Endothelial cell of umbilical vein (primary cell): ENCODE measurements around the gene RAB24. TPM values are rescaled to one million over a fixed set of nuclear protein-coding genes. Genes with fewer than 3 reads are reported as not detected.
A peak's percentile ranks its signal among the peaks of the same experiment; 100 is the strongest.

ENCODE experiments used
- BruUV-seq: library from RNA; stranded (reverse); fragments of 400-500 nt; replicated peaks from 2 replicates; lab custom pipeline; 2021; lab: Mats Ljungman, UMichigan
- CTCF ChIA-PET: fragments of 300-600, 350-600 bp; sonication (Branson Sonifier 250); formaldehyde crosslinking; loops from one replicate; lab custom pipeline; 2021; ENCODE audit warnings: antibody characterized with exemption, inconsistent platforms; lab: Charles Lee
- POLR2A ChIA-PET: fragments of 300-600, 350-600 bp; sonication (Branson Sonifier 250); formaldehyde crosslinking; loops from one replicate; lab custom pipeline; 2021; ENCODE audit warnings: antibody characterized with exemption, inconsistent platforms; lab: Charles Lee
- DNase-seq: peaks from one replicate; pipeline ENCODE4 v3.0.0-alpha.2; 2011; ENCODE audit warnings: low read depth, low spot score
- FAIRE-seq: peaks from 2 replicates; lab custom pipeline; 2011; peaks lifted over from hg19 to GRCh38; lab: Jason Lieb, UNC
- H2AFZ ChIP-seq: 2 replicates; pipeline ENCODE4 v1.6.0; 2012; ENCODE audit warnings: low read depth, low read length, control low read depth, inconsistent platforms
- H3K27ac ChIP-seq: 2 replicates; pipeline ENCODE4 v1.5.1; 2011; ENCODE audit warnings: low read depth, mild to moderate bottlenecking, control low read depth, low read length, moderate library complexity; ENCODE audit not compliant: insufficient read depth
- H3K27me3 ChIP-seq, 2 experiments: 2 replicates each; pipeline versions ENCODE4 v1.6.0 to v1.6.1; 2011; ENCODE audit warnings: low read length in 2 of 2, mixed read lengths in 1 of 2; ENCODE audit not compliant: control insufficient read depth in 2 of 2, insufficient read depth in 2 of 2
- H3K36me3 ChIP-seq, 2 experiments: 2 replicates in 1 of 2; 3 replicates in 1 of 2; pipeline ENCODE4 v1.5.1; 2011; ENCODE audit warnings: low read length in 2 of 2, mild to moderate bottlenecking in 1 of 2, moderate library complexity in 1 of 2; ENCODE audit not compliant: control insufficient read depth in 2 of 2, insufficient read depth in 2 of 2; ENCODE audit errors: extremely low read depth in 1 of 2
- H3K4me1 ChIP-seq: 3 replicates; pipeline ENCODE4 v1.5.1; 2011; ENCODE audit warnings: mild to moderate bottlenecking, low read length; ENCODE audit not compliant: control insufficient read depth, insufficient read depth; ENCODE audit errors: extremely low read depth
- H3K4me2 ChIP-seq: 2 replicates; pipeline ENCODE4 v1.6.1; 2011; ENCODE audit warnings: low read length, control low read depth, mixed read lengths; ENCODE audit not compliant: insufficient read depth
- H3K4me3 ChIP-seq, 3 experiments: fragments of 200-600 bp in 1 of 3; sonication (generic), shearing (Covaris generic) in 1 of 3; replicated peaks in 1 of 3; 2 replicates each; pipeline ENCODE4 v1.5.1; 2011 to 2016; ENCODE audit warnings: control low read depth in 3 of 3, low read length in 3 of 3, mild to moderate bottlenecking in 2 of 3, inconsistent platforms in 1 of 3, low read depth in 1 of 3, moderate library complexity in 1 of 3; ENCODE audit not compliant: insufficient read depth in 1 of 3
- H3K79me2 ChIP-seq: 2 replicates; pipeline ENCODE4 v1.6.0; 2012; ENCODE audit warnings: low read length, inconsistent platforms; ENCODE audit not compliant: control insufficient read depth, insufficient read depth
- H3K9ac ChIP-seq: replicated peaks from 2 replicates; pipeline ENCODE3; 2011; ENCODE audit warnings: low read length, control low read depth; ENCODE audit not compliant: insufficient read depth; ENCODE audit errors: extremely low read depth
- H3K9me1 ChIP-seq: replicated peaks from 3 replicates; pipeline ENCODE4 v1.6.0; 2011; ENCODE audit warnings: mild to moderate bottlenecking, low read length; ENCODE audit not compliant: control insufficient read depth, insufficient read depth; ENCODE audit errors: extremely low read depth
- H3K9me3 ChIP-seq: replicated peaks from 2 replicates; pipeline ENCODE4 v1.5.1; 2012; ENCODE audit warnings: low read length, inconsistent platforms; ENCODE audit not compliant: control insufficient read depth, insufficient read depth
- H4K20me1 ChIP-seq: replicated peaks from 2 replicates; pipeline ENCODE3; 2011; ENCODE audit warnings: mild to moderate bottlenecking, low read length; ENCODE audit not compliant: control insufficient read depth, insufficient read depth; ENCODE audit errors: extremely low read depth
- CTCF ChIP-seq, 2 donors: IDR thresholded peaks; 1 replicate in 1 of 2; 2 replicates in 1 of 2; pipeline ENCODE4 v1.5.1; 2011; ENCODE audit warnings: low read length in 2 of 2, mild to moderate bottlenecking in 2 of 2, moderate library complexity in 2 of 2, control low read depth in 1 of 2, inconsistent platforms in 1 of 2, low read depth in 1 of 2; ENCODE audit not compliant: insufficient read depth in 1 of 2; ENCODE audit errors: extremely low read depth in 1 of 2
- EZH2 ChIP-seq: IDR thresholded peaks from 2 replicates; pipeline ENCODE4 v1.6.1; 2012; ENCODE audit warnings: borderline replicate concordance, low read depth, mild to moderate bottlenecking, moderate library complexity, low read length, inconsistent platforms; ENCODE audit not compliant: severe bottlenecking
- FOS ChIP-seq: IDR thresholded peaks from 2 replicates; pipeline ENCODE4 v1.6.1; 2011; ENCODE audit warnings: mild to moderate bottlenecking, low read length, moderate library complexity, borderline replicate concordance; ENCODE audit not compliant: insufficient read depth
- GATA2 ChIP-seq: IDR thresholded peaks from 2 replicates; pipeline ENCODE4 v1.7.0; 2011; ENCODE audit warnings: low read depth, mild to moderate bottlenecking, moderate library complexity, mixed read lengths, low read length; ENCODE audit not compliant: insufficient read length, insufficient read depth
- JUN ChIP-seq: IDR thresholded peaks from 2 replicates; pipeline ENCODE4 v1.6.1; 2011; ENCODE audit warnings: borderline replicate concordance, low read depth; ENCODE audit not compliant: insufficient read length, insufficient read depth
- MYC ChIP-seq: IDR thresholded peaks from one replicate; pipeline ENCODE4 v1.6.1; 2011; ENCODE audit warnings: mild to moderate bottlenecking, low read depth, low read length
- POLR2A ChIP-seq: IDR thresholded peaks from 2 replicates; pipeline ENCODE4 v1.6.1; 2012; ENCODE audit warnings: low read depth, mild to moderate bottlenecking, control low read depth, low read length
- POLR2AphosphoS5 ChIP-seq: IDR thresholded peaks from 2 replicates; pipeline ENCODE4 v1.6.1; 2012; ENCODE audit warnings: low read depth, mild to moderate bottlenecking, control low read depth, low read length, moderate library complexity; ENCODE audit not compliant: insufficient read depth
- dilution Hi-C: fragments of 300-500 bp; cut with MboI; formaldehyde crosslinking; loops from one replicate; pipeline ENCODE4 v1.15.0; 2019; ENCODE audit warnings: low sequenced_read_pairs; ENCODE audit not compliant: extremely low pct_ligation_motif_present
- intact Hi-C: fragments of 100-400 bp; cut with micrococcal nuclease; formaldehyde crosslinking; loops from one replicate; pipeline ENCODE4 v1.10.0; 2022
- polyA plus RNA-seq, 4 experiments: library from polyadenylated mRNA; depleted of rRNA in 3 of 4; stranded (reverse) in 3 of 4; unstranded in 1 of 4; fragments of >200 nt; gene quantifications; 2 replicates each; pipeline versions ENCODE4 v1.2.1 to v1.2.3, GENCODE V29; 2011 to 2012; ENCODE audit warnings: missing spikeins in 1 of 4
- total RNA-seq: library from RNA; stranded (reverse); gene quantifications from 2 replicates; pipeline ENCODE4 v1.2.3, GENCODE V29; 2021
- TF ChIP-seq, protein P1 (sequence below): IDR thresholded peaks from 2 replicates; pipeline ENCODE4 v1.6.1; 2011; ENCODE audit not compliant: insufficient read depth, insufficient read length

The RAB24 gene
- total and polyA plus RNA-seq, 2 donors (not counting 3 experiments of a cell fraction or from before 2014, with no cell fraction given), result 20.7 to 44.0 TPM

GRCh38 chr5:177327539-177328522, 24.3 kb upstream of the RAB24 start:
- Histone ChIP-seq H3K36me3 (peaks cover 0 to 7% of the 10 kb centered on the region in 2 experiments), H3K79me2 (no peaks in the 10 kb centered on the region), H3K9me3 (no peaks in the 10 kb centered on the region), H3K27ac (peak overlapping the region; percentile 77), H3K4me2 (peak overlapping the region; percentile 75), H3K4me3 (peak overlapping the region in 1 of 3 experiments; percentile 36), H3K9me1 (no peaks in the 10 kb centered on the region), H3K4me1 (peaks cover 22% of the 10 kb centered on the region), H2AFZ (peak overlapping the region; percentile 87), H4K20me1 (no peaks in the 10 kb centered on the region), H3K9ac (peak overlapping the region; percentile 60), H3K27me3 (no peaks in the 10 kb centered on the region)
- TF ChIP-seq JUN (peak; percentile 22), EZH2 (no peak), CTCF (IDR thresholded peaks at IDR 0.05; ENCODE audit: extremely low read depth in 1 of 2, insufficient read depth in 1 of 2, low read depth in 1 of 2, low read length in 2 of 2) (no peak), MYC (no peak), GATA2 (no peak), FOS (no peak), POLR2A (peak; percentile 50), POLR2AphosphoS5 (peak; percentile 27)
- TF ChIP-seq, protein P1, sequence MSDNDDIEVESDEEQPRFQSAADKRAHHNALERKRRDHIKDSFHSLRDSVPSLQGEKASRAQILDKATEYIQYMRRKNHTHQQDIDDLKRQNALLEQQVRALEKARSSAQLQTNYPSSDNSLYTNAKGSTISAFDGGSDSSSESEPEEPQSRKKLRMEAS, result no peak
- ChIA-PET CTCF (interaction anchor here (0.8 to 2.8 kb wide), 16 partner anchors 8 to 214 kb away, joined by 3 to 29 read pairs (median 4); partner anchors contain the start of gene MXD3), POLR2A (interaction anchor here (0.6 kb wide), 1 partner anchor 181 kb away, joined by 3 read pairs; no protein-coding TSS in a partner anchor)
- DNase-seq (peak; percentile 79), FAIRE-seq (peak; percentile 97)
- no TSS peak for BruUV-seq
- intact Hi-C loops (loop anchor here (1.0 kb wide), 2 partner anchors 23 to 42 kb away; partner anchors contain the start of gene LMAN2), dilution Hi-C loops (no loop called here)
